ENCODE measurements around the gene KIAA1217. TPM values are rescaled to one million over a fixed set of nuclear protein-coding genes. Genes with fewer than 3 reads are reported as not detected.

The KIAA1217 gene
- total RNA-seq, 4 donors from 2014 or later = 34.8 to 66.8 (median 52.9) TPM

DNA sequence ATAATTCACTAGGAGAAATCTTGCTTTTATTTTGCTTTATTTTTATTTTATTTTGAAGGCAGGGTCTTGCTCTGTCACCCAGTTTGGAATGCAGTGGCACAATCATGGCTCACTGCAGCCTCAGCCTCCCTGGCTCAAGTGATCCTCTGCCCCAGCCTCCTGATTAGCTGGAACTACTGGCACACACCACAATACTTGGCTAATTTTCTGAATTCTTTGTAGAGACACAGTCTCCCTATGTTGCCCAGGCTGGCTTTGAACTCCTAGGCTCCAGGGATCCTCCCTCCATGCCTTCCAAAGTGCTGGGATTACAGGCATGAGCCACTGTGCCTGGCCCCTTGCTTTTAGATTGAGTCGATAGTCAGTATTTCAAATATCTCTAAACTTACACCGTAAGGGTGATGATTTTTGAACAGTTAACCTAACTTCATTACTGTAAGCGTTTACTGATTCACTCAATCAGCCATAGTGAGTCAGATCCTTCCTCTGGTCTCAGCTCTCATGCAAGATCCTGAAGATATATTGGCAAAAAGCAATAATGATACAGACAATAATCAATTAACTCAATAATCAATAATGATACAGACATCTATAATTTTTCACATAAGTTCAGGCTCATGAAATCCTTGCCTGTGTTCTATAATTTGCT lies 239.5 kb downstream of the KIAA1217 start:
- intact Hi-C loops (cut with DNase I; ENCODE audit: low total_unique reads) = no loop called here
- TF ChIP-seq, protein P1, sequence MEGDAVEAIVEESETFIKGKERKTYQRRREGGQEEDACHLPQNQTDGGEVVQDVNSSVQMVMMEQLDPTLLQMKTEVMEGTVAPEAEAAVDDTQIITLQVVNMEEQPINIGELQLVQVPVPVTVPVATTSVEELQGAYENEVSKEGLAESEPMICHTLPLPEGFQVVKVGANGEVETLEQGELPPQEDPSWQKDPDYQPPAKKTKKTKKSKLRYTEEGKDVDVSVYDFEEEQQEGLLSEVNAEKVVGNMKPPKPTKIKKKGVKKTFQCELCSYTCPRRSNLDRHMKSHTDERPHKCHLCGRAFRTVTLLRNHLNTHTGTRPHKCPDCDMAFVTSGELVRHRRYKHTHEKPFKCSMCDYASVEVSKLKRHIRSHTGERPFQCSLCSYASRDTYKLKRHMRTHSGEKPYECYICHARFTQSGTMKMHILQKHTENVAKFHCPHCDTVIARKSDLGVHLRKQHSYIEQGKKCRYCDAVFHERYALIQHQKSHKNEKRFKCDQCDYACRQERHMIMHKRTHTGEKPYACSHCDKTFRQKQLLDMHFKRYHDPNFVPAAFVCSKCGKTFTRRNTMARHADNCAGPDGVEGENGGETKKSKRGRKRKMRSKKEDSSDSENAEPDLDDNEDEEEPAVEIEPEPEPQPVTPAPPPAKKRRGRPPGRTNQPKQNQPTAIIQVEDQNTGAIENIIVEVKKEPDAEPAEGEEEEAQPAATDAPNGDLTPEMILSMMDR (IDR thresholded peaks at IDR 0.05) = no peak
- no peak for TF ChIP-seq POLR2A (IDR thresholded peaks at IDR 0.05)
- no peak for DNase-seq (ENCODE audit: low spot score in 2 of 2)
- 27 to 38% methylated on average over 3 of the region's 3 CpGs for WGBS, 2 donors
- no peak overlapping the region for H3K4me3 ChIP-seq (ENCODE audit: low read depth, poor library complexity, severe bottlenecking)

DNA sequence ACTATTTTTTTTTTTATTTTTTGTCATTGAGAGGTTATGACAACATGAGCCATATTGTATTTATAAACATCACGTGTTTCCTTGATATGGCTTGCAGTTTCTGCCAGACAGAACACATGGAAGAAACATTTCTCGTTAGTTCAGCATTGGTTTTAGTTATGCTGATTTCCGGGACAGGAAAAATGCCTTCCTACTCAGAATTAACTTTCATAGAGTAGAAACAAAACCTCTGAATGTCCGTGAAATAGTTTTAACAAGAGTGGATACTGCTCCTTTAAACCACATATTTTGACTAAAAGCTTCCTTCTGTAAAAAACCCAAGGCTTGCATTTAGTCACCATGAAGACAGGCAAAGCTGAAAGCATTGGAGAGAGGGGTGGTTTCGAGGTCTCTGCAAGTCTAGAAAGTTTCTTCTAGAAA lies 240.4 kb downstream of the KIAA1217 start:
- intact Hi-C loops (cut with DNase I; ENCODE audit: low total_unique reads) = no loop called here
- no peak overlapping the region for H3K4me3 ChIP-seq (ENCODE audit: low read depth, poor library complexity, severe bottlenecking)
- no peak for TF ChIP-seq POLR2A (IDR thresholded peaks at IDR 0.05)
- TF ChIP-seq, protein P1 (IDR thresholded peaks at IDR 0.05) = no peak
- DNase-seq (ENCODE audit: low spot score in 2 of 2) = no peak
- 7 to 12% methylated on average over 5 of the region's 5 CpGs for WGBS, 2 donors

DNA sequence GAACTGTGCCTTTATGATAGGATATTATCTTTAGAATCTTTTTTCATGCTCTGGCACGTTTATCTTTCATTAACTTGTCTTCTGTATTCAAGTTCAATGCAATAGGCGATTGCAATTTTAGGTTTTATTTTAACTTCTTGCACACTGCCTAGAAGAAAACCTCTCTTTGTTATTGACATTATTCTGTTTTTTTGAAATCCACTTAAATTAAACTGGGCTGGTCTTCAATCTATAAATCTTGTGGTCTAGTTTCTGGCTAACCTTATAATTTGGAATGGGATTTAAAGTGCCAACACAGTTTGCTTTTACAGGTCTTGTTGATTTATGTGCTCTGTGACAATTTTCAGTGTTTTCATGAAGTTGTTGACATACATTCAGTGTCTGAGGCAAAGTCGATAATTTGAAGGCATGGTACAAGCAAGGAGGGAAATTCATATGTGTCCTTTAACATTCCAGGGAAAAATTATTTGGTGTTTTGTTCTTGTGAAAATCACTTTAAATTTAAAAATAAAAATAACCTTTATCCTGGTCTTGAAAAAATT lies 240.9 kb downstream of the KIAA1217 start:
- DNase-seq (ENCODE audit: low spot score in 2 of 2) = no peak
- WGBS, 2 donors = 13 to 17% methylated on average over 3 of the region's 3 CpGs
- intact Hi-C loops (cut with DNase I; ENCODE audit: low total_unique reads) = no loop called here
- TF ChIP-seq, protein P1 (IDR thresholded peaks at IDR 0.05) = no peak
- no peak for TF ChIP-seq POLR2A (IDR thresholded peaks at IDR 0.05)
- H3K4me3 ChIP-seq (ENCODE audit: low read depth, poor library complexity, severe bottlenecking) = no peak overlapping the region

DNA sequence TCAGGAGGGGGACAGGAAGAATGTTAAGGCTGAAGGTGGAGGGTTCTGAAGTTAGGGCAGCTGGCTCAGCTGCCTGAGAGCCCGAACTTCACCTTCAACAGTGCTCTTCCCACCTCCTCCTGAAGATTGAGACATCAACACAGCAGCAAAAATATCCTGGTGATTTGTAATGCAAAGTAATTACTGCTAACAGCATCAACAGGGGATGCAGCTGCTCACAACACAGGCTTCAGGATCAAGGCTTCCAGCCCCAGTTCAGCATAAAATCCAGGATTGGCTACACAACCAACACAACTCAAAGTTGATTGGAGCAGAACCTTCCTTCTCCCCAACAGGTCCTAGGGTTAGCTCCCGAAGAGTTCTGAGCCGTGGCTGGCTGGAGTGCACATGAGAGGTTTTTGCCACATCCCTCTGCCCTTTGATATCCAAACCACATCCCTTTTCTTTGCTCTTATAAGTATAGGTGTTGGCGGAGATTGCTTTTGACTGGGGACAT lies 242.4 kb downstream of the KIAA1217 start:
- peak in 1 of 2 donors; percentile 84 for DNase-seq (ENCODE audit: low spot score in 2 of 2)
- WGBS, 2 donors = 79 to 81% methylated on average over 4 of the region's 4 CpGs
- intact Hi-C loops (cut with DNase I; ENCODE audit: low total_unique reads) = no loop called here
- TF ChIP-seq POLR2A (IDR thresholded peaks at IDR 0.05) = no peak
- TF ChIP-seq, protein P1 (IDR thresholded peaks at IDR 0.05) = no peak
- no peak overlapping the region for H3K4me3 ChIP-seq (ENCODE audit: low read depth, poor library complexity, severe bottlenecking)

DNA sequence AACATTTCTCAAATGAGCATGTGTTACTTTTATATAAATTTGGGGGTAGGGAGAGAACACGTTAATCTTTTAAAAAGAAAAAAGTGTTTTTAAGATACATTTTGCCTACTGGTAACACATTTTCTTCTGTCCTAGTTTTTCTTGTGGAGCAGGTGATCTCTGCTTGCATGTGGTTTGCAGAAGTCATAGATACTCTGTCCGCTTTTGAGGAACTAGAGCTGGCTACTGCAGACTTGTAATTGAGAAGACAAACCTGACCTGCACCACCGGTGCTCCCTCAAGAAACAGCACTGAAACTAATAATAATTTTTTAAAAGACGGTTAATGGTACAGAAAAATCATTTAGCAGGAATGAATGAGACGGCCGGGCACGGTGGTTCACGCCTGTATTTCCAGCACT lies 243.1 kb downstream of the KIAA1217 start:
- DNase-seq (ENCODE audit: low spot score in 2 of 2) = no peak
- TF ChIP-seq, protein P1 (IDR thresholded peaks at IDR 0.05) = no peak
- no peak for TF ChIP-seq POLR2A (IDR thresholded peaks at IDR 0.05)
- H3K4me3 ChIP-seq (ENCODE audit: low read depth, poor library complexity, severe bottlenecking) = no peak overlapping the region
- intact Hi-C loops (cut with DNase I; ENCODE audit: low total_unique reads) = no loop called here
- 88 to 93% methylated on average over 8 of the region's 8 CpGs for WGBS, 2 donors

Data from lower leg skin (tissue), 4 donors.